NCI-H1092 (cell line): ENCODE results near the gene ADAMTS7.
A peak's percentile ranks its signal among the peaks of the same experiment; 100 is the strongest.
"Not testable (repeated sequence)": the region's sequence is repeated elsewhere in the genome, so short reads cannot be mapped to it uniquely, and the experiment has no call there.

ENCODE experiments used
- DNase-seq: peaks from one replicate; lab custom pipeline; 2025; lab: John Stamatoyannopoulos, UW

The ADAMTS7 gene, protein sequence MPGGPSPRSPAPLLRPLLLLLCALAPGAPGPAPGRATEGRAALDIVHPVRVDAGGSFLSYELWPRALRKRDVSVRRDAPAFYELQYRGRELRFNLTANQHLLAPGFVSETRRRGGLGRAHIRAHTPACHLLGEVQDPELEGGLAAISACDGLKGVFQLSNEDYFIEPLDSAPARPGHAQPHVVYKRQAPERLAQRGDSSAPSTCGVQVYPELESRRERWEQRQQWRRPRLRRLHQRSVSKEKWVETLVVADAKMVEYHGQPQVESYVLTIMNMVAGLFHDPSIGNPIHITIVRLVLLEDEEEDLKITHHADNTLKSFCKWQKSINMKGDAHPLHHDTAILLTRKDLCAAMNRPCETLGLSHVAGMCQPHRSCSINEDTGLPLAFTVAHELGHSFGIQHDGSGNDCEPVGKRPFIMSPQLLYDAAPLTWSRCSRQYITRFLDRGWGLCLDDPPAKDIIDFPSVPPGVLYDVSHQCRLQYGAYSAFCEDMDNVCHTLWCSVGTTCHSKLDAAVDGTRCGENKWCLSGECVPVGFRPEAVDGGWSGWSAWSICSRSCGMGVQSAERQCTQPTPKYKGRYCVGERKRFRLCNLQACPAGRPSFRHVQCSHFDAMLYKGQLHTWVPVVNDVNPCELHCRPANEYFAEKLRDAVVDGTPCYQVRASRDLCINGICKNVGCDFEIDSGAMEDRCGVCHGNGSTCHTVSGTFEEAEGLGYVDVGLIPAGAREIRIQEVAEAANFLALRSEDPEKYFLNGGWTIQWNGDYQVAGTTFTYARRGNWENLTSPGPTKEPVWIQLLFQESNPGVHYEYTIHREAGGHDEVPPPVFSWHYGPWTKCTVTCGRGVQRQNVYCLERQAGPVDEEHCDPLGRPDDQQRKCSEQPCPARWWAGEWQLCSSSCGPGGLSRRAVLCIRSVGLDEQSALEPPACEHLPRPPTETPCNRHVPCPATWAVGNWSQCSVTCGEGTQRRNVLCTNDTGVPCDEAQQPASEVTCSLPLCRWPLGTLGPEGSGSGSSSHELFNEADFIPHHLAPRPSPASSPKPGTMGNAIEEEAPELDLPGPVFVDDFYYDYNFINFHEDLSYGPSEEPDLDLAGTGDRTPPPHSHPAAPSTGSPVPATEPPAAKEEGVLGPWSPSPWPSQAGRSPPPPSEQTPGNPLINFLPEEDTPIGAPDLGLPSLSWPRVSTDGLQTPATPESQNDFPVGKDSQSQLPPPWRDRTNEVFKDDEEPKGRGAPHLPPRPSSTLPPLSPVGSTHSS (N-terminal part only)

DNA sequence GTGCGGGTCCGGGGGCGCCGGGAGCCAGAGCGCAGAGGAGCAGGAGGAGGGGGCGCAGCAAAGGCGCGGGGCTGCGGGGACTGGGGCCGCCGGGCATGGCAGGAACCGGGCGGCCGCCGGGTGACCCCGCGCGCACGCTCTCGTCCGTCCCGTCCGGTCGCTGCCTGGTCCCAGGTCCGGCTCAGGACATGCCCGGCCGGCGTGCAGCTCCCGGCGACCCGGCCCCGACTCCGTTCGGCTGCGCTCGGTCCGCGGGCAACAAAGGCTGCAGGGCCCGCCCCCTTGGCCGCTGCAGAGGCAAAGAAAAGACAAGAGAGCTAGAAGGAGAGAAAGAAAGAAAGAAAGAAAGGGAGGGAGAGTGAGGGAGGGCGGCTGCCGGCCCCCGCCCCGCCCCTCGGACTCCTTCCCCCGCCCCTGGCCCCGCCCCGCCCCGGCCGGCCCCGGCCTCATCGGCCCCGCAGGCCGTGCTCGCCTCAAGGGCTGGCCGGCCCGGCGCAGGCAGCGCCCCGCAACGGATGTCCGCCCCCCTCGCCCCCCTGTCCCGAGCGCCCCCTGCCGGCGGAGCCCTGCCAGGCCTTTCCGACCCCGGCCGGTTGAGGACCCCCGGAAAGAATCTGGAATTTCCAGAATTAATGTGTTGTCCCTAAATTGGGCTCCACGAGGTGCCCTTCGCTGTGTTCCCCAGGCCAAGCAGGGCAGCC lies at the start of gene ADAMTS7:
TSS of gene ADAMTS7 (minus strand) at position 341 of the 701 bp plus-strand sequence. CDS start at position 97, 244 bp downstream.
- no peak for DNase-seq

DNA sequence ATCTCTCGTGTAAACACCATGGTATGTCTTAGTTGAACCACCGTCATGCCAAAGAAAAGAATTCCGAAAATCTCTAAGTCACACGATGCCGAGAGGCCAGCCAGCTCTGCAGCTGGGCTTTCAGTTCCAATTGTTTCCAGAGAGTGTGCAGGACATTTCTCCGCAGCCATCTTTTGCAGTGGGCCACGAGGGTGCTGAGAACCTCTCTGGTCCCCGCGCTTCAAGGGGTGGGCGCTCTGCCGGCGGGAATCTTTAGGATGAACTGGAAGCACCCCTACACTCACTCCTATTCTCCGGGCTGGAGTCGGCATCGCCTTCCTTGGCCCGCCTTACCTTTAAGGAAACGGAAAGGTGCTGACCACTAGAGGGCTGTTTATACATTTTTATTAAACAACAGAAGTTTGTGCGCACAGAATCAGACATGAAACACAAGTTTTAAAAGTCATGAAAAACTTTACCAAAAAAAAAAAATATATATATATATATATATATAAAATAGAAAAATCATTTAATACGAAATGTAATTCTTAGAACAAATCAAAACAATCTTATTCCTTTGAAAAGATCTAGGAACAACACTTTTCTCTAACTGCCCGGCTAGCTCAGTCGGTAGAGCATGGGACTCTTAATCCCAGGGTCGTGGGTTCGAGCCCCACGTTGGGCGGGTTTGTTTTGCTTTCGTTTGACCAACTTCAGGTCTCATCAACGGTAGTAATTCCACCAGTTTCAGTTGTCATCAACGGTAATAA lies 48.9 kb upstream of the ADAMTS7 start:
- DNase-seq: peak; percentile 47

DNA sequence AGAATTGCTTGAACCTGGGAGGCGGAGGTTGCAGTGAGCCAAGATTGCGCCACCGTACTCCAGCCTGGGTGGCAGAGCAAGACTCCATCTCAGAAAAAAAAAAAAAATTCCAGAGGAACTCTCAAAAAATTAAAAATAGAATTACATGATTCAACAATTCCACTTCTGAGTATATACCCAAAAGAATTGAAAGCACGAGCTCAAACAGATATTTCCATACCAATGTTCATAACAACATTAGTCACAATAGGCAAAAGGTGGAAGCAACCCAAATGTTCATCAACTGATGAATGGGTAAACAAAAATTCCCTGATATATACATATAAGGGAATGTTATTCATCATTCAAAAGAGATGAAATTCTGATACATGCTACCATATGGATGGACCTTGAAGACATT lies 44.5 kb upstream of the ADAMTS7 start:
- no peak for DNase-seq

DNA sequence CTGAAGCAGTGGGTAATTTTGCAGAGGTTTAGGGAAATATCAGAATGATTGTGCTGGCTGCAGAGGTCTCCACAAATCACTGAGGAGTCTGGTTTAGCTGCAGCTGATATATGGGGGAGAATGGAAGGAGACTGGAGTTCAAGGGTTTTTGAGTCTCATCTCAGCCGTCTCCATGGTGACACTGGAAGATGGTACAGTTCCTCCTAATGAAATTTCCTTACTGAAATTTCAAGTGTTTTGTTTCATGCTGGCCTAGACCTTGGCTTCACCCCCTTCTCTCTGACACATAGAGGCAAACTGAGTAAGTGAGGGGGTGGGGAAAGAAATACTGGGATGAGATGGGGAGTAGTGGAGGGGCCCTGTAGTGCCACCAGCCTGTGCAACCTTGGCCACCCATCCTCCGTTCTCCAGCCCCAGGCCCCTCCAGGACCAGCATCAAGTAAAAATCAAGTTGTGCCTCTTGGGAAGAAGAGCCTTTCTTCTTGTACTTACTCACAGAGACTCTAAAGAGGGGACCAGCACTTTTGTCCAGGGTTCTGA lies 43.6 kb upstream of the ADAMTS7 start:
- DNase-seq: no peak

DNA sequence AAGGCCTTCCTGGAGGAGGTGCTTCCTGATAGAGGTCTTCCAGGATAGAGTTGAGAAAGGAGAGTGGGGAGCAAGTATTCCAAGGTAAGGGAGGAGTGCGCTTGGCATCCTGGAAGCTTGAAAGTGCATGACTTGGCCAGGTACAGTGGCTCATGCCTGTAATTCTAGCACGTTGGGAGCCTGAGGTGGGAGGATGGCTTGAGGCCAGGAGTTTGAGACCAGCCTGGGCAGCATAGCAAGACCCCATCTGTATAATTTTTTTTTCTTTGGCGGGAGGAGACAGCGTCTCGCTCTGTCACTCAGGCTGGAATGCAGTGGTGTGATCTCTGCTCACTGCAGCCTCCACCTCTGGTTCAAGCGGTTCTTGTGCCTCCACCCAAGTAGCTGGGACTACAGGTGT lies 42.2 kb upstream of the ADAMTS7 start:
- DNase-seq: no peak

DNA sequence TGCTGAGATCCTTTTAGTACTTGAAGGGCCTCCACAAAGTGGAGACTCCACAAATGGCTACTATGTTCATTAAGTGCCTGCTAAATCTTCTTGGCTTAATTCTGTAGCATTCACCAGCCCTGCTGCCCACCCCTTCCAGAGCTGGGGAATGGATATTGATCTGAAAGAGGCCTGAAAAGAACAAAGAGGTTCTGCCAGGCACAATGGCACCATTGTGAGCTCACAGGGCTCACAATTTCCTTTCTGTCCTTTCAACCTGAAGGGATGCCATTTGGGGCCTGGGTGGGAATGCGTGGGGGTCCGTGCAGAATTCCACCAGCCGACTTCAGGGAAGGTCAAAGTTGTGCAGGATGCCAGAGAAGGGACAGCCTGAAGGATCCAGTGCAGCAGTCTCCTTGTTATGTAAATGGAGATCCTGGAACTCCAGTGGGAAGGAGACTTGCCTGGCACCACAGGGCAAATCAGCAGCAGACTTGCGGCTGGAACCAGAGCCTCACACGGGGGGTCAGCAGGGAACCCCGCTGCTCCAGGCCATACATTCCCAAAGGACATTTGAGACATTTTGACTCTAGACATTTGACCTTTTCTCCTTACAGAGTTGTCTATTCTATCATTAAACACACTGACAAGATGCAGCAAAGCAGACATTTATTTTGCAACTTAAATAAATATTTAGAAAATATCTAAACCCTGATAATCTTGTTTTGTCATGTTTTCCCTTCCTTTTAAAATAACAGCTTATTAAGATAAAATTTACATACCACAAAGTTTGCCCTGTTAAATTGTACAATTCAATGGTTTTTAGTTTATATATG lies 39.9 kb upstream of the ADAMTS7 start:
- no peak for DNase-seq

DNA sequence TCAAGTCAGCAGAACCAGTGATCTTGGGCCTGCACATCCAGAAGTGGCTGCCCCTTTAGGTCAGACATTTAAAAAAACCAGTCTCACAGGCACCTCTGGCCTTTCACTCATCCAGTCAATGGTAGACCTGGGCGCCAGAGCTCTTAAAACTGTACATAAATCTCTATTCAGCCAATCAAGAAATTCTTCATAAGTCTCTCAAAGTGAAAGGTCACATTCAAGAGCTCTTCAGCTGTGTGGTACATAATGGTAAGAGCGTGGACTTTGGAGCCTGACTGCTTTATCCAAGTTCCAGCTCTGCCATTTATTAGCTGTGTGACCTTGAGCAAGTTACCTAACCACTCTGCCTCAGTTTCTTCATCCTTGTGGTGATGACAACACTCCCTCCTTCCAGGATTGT lies 39.1 kb upstream of the ADAMTS7 start:
- no peak for DNase-seq

DNA sequence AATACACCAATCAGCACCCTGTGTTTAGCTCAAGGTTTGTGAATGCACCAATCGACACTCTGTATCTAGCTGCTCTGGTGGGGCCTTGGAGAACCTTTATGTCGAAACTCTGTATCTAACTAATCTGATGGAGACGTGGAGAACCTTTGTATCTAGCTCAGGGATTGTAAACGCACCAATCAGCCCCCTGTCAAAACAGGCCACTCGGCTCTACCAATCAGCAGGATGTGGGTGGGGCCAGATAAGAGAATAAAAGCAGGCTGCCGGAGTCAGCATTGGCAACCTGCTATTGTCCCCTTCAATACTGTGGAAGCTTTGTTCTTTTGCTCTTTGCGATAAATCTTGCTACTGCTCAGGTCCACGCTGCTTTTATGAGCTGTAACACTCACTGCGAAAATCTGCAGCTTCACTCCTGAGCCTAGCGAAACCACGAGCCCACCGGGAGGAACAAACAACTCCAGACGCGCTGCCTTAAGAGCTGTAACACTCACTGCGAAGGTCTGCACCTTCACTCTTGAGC lies 36.2 kb upstream of the ADAMTS7 start:
- DNase-seq: not testable (repeated sequence)

DNA sequence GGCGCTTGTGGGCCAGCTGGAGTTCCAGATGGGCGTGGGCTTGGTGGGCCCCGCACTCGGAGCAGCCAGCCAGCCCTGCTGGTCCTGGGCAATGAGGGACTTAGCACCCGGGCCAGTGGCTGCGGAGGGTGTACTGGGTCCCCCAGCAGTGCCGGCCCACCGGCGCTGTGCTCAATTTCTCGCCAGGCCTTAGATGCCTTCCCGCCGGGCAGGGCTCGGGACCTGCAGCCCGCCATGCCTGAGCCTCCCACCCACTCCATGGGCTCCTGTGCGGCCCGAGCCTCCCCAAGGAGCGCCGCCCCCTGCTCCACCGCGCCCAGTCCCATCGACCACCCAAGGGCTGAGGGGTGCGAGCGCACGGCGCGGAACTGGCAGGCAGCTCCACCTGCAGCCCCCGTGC lies 35.6 kb upstream of the ADAMTS7 start:
- DNase-seq: not testable (repeated sequence)

DNA sequence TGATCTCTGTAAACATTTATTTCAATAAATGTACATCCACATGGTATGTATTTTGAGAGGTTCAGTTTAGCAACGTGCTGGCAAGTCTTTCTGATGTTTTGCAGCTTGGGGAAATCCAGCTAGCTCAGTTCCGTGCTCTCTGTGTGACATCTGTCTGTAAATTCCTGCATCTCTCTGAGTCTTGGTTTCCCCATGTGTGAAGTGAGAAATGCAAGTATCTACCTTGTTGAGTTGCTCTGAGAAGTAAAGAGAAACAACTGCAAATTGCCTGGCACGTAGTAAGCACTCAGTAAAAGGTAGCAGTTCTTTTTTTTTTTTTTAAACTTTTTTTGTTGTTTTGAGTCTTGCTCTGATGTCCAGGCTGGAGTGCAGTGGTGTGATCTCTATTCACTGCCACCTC lies 31.3 kb upstream of the ADAMTS7 start:
- no peak for DNase-seq

DNA sequence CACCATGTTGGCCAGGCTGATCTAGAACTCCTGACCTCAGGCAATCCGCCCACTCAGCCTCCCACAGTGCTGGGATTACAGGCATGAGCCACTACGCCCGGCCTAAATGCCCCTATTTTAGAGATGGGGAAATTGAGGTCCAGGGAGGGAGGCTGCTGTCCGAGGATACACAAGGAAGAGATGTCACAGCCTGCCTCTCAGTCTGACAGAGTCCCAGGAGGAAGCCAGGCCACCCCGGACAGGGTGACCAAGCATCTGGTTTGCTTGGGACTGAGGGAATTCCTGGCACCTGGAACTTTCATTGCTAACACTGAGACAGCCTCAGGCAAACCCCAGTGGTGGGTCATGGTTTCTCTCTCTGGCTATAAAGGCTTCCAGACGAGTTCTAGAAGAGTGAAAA lies 30.6 kb upstream of the ADAMTS7 start:
- no peak for DNase-seq

DNA sequence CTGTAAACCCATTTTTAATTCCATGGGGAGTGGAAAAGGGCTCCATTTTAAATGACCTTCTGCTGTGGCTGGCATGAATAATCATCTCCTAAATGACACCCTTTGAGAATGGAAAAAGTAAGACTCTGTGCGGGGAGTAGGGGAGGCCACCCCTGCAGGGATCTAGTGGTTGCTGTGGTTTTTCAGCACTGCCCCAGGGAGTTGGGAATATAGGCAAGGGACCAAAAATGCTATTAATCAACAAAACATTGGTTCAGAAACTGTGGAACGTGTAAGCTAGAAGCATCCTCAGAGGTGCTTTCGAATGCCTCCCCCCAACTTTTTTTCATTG lies 30.1 kb upstream of the ADAMTS7 start:
- no peak for DNase-seq

DNA sequence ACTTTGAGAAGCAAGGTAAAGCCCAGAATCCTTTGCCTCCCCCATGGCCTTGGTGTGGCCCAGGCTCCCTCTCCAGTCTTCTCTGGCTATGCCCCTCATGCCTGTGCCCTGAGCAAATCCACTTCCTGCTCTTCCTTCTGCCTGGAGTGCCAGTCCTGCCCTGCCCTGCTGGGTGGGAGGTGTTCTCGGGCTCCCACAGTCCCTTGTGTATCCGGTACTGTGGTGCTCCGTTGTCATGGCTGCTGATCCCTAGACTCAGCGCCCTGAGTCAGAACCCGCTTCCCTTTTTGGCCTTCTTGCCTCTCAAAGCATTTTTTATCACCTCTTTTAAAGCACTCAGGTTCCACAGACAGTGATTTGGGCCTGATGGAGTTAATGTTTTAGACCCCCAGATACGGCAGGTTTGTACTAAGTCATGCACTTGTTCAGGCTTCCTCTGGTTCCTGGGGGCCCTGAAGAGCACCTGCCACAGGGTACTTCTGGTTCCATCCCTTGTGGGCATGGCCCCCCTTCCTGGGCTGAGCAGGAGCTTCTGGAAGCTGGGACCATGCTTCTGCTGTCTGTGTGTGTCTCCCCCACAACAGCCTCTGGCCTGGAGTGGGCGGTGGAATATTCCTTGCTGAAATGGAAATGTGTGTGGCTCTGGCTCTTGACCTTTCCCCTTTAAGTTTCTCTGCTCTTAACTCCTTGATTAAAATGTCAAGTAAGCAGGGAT lies 29.6 kb upstream of the ADAMTS7 start:
- no peak for DNase-seq

DNA sequence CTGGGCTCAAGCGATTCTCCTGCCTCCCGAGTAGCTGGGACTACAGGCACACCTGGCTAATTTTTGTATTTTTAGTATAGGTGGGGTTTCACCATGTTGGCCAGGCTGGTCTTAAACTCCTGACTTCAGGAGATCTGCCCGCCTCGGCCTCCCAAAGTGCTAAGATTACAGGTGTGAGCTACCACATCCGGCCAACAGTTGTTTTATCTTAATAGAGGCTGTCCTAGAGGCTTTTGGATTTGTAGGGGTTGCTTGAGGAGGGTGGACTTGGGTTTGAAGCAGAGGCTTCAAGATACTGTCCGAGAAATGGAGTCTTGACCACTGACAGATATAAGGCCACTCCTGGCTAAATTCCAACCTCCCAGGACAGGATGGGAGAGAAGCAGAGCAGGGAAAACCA lies 27.9 kb upstream of the ADAMTS7 start:
- DNase-seq: not testable (repeated sequence)

DNA sequence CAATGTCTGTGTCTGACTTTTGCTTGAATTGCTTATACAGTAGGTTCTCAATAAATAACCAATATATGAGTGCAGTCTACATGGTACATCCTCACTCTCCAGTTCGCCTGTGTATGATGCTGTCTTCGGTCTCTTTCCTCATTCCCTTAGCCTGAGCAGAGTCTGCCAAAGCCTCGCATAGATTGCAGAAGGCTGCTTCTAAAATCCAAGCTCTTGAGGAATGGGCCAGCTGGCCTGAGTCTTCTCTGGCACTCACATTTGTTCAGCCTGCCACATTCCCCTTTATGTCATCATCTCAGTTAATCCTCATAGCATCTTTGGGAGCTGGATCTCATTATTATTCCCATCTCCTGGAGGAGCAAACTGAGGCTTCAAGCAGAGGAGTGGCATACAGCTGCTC lies 27.2 kb upstream of the ADAMTS7 start:
- DNase-seq: no peak

DNA sequence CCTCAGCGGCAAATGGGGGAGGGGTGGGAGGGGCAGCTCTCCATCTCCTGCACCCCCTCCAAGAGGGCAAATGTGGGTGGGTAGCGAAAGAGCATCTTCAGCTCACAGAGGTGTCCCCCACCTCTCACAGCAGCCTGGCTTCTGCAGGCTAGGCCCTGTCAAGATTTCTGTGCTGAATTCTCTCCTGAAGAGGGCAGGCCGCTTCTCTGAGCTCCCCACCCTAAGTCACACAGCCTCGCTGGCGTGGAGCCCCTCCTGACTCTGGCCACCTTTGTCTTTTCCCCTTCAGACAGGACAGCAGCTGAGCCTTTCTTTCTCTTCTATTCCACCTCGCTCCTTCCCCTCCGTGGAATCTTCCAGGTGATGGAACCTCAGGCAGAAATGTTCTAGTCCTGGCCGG lies 26.3 kb upstream of the ADAMTS7 start:
- DNase-seq: no peak

DNA sequence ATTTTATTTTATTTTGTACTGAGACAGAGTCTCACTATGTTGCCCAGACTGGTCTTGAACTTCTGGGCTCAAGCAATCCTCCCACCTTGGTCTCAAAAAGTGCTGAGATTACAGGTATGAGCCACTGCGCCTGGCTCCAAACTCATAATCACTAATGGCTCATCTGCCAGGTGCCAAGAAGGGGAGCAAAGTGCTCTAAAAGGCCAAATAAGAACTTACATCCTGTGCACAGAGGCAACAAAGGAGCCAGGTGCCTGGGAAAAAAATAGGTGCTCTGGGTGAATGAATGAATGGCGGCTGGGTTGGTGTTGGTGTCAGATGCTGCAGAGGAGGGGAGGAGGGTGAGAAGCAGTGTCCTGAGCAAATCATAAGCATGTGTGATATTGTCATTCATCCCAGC lies 25.9 kb upstream of the ADAMTS7 start:
- no peak for DNase-seq

DNA sequence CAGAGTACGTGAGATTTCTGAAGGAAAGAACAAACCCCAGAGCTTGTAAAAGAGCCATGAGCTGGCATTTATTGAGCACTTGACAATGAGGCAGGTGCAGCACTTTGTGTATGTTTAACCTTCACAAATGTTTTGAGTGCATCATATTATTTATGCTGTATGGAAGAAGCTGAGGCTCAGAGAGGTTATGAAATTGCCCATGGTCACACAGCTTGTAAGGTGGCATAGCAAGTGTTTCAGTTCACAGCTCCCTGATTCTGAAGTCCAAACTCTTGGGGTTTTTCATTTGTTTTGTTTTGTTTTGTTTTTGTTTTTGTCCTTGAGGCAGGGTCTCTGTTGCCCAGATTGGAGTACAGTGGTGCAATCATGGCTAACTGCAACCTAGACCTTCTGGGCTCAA lies 25.1 kb upstream of the ADAMTS7 start:
- DNase-seq: no peak
